ENCODE measurements around the gene TWIST2.

DNA sequence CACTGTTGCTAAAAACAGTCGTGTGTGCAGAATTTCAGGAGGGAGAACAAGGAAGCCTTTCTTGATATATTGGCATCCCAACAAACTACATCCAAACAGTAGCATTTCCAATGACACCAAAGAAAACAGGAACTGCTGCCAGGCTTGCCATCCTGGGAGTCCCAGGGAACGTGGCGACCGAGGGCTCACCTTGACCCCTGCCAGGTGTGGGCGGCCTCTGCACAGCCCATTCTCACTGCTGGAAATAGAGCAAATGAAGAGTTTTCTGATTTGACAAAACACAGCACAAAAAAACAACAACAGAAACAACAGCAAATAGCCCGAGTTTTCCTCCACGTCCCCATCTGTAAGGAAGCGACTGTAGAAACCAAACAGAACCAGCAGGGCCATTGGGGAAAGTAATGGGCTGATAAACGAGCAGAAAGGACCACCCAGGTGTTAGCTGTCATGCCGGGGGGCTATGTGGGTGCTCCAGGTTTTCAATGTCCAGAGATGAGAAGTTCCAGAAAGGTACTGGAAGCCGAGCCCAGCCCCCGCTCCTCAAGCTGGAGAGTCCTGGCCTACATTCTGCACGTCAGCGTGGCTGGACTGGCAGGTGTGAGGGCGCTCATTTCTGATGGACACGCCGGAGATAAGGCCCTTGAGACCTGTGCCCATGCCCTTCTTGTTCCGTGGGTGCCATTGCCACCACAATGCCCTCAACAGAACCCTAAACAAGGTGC, 80.8 kb downstream of the TWIST2 start:
- TF ChIP-seq, protein P1, sequence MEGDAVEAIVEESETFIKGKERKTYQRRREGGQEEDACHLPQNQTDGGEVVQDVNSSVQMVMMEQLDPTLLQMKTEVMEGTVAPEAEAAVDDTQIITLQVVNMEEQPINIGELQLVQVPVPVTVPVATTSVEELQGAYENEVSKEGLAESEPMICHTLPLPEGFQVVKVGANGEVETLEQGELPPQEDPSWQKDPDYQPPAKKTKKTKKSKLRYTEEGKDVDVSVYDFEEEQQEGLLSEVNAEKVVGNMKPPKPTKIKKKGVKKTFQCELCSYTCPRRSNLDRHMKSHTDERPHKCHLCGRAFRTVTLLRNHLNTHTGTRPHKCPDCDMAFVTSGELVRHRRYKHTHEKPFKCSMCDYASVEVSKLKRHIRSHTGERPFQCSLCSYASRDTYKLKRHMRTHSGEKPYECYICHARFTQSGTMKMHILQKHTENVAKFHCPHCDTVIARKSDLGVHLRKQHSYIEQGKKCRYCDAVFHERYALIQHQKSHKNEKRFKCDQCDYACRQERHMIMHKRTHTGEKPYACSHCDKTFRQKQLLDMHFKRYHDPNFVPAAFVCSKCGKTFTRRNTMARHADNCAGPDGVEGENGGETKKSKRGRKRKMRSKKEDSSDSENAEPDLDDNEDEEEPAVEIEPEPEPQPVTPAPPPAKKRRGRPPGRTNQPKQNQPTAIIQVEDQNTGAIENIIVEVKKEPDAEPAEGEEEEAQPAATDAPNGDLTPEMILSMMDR (IDR thresholded peaks at IDR 0.05; ENCODE audit: insufficient read depth, low read length): no peak
- no peak for TF ChIP-seq POLR2AphosphoS5 (IDR thresholded peaks at IDR 0.05; ENCODE audit: low read depth)

Data from HL-60 (cell line).